Measurements from ENCODE around the gene SPATA31D1. TPM values are rescaled to one million over a fixed set of nuclear protein-coding genes. Genes with fewer than 3 reads are reported as not detected.
A peak's percentile ranks its signal among the peaks of the same experiment; 100 is the strongest.
"Not testable (repeated sequence)": the region's sequence is repeated elsewhere in the genome, so short reads cannot be mapped to it uniquely, and the experiment has no call there.

SPATA31D1 gene
- polyA plus RNA-seq (2013, experiment 1 of 2; ENCODE audit: insufficient read length): not detected
- polyA plus RNA-seq (2013, experiment 2 of 2; ENCODE audit: insufficient read length): not detected

- not testable (repeated sequence) for DNase-seq
Observed at GRCh38 chr9:81988472-81988871, at the start of gene SPATA31D1. SPATA31D1 (plus strand) TSS chr9:81988772; CDS start chr9:81988819, 47 bp downstream.

GRCh38 chr9:81943393-81943792, 45.2 kb upstream of the SPATA31D1 start, which contains the start of gene SPATA31D3:
SPATA31D3 (plus strand) TSS chr9:81943500; CDS start chr9:81943586, 86 bp downstream.
- not testable (repeated sequence) for DNase-seq

- not testable (repeated sequence) for DNase-seq
Observed at GRCh38 chr9:81948650-81949049, 39.9 kb upstream of the SPATA31D1 start.

- no peak for DNase-seq
Observed at GRCh38 chr9:81953096-81953495, 35.5 kb upstream of the SPATA31D1 start.

GRCh38 chr9:81955625-81956024, 32.9 kb upstream of the SPATA31D1 start:
- DNase-seq: no peak

GRCh38 chr9:81964218-81965171, 24.1 kb upstream of the SPATA31D1 start:
- no peak for DNase-seq

- no peak for DNase-seq
Observed at GRCh38 chr9:81968026-81968425, 20.5 kb upstream of the SPATA31D1 start.

- DNase-seq: no peak
Observed at GRCh38 chr9:81969971-81970370, 18.6 kb upstream of the SPATA31D1 start.

- no peak for DNase-seq
Observed at GRCh38 chr9:81971727-81972126, 16.8 kb upstream of the SPATA31D1 start.

GRCh38 chr9:81974764-81975163, 13.8 kb upstream of the SPATA31D1 start:
- no peak for DNase-seq

- DNase-seq: no peak
Observed at GRCh38 chr9:81976351-81976750, 12.2 kb upstream of the SPATA31D1 start.

- no peak for DNase-seq
Observed at GRCh38 chr9:81979196-81979595, 9.4 kb upstream of the SPATA31D1 start.

- DNase-seq: no peak
Observed at GRCh38 chr9:81980568-81980967, 8.0 kb upstream of the SPATA31D1 start.

GRCh38 chr9:81981883-81982282, 6.7 kb upstream of the SPATA31D1 start:
- no peak for DNase-seq

GRCh38 chr9:81984928-81985327, 3.6 kb upstream of the SPATA31D1 start:
- no peak for DNase-seq

- DNase-seq: no peak
Observed at GRCh38 chr9:81986051-81986450, 2.5 kb upstream of the SPATA31D1 start.

GRCh38 chr9:81989700-81990099, 1.1 kb downstream of the SPATA31D1 start:
- no peak for DNase-seq

- DNase-seq: no peak
Observed at GRCh38 chr9:81993656-81994055, 5.1 kb downstream of the SPATA31D1 start.

- DNase-seq: no peak
Observed at GRCh38 chr9:81999806-82000205, 11.2 kb downstream of the SPATA31D1 start.

- no peak for DNase-seq
Observed at GRCh38 chr9:82010711-82011110, 22.1 kb downstream of the SPATA31D1 start.

GRCh38 chr9:82011133-82011532, 22.6 kb downstream of the SPATA31D1 start:
- no peak for DNase-seq

- DNase-seq: no peak
Observed at GRCh38 chr9:82012276-82012675, 23.7 kb downstream of the SPATA31D1 start.

GRCh38 chr9:82020331-82020730, 31.8 kb downstream of the SPATA31D1 start:
- no peak for DNase-seq

- peak; percentile 73 for DNase-seq
Observed at GRCh38 chr9:82021198-82021597, 32.6 kb downstream of the SPATA31D1 start.

Data from fibroblast of skin of back (primary cell).